T-helper 17 cell (primary cell): Measurements from ENCODE around the gene PTGES. TPM values are rescaled to one million over a fixed set of nuclear protein-coding genes. Genes with fewer than 3 reads are reported as not detected.

ENCODE experiments used
- ATAC-seq: fragments of 150-1000 bp; cut with Tn5 transposase; 2 replicates; pipeline ENCODE4 v1.10.0; 2021; ENCODE audit warnings: mild to moderate bottlenecking, moderate library complexity
- DNase-seq, 3 donors: peaks; one replicate each; pipeline versions ENCODE4 v3.0.0 to v3.0.0-alpha.2; 2020 to 2021
- H3K9me3 ChIP-seq: one replicate; pipeline ENCODE4 v1.7.0; 2013; ENCODE audit warnings: low read length, mild to moderate bottlenecking; ENCODE audit not compliant: control insufficient read depth, poor library complexity, severe bottlenecking
- H3K27ac Mint-ChIP-seq: one replicate; pipeline ENCODE4 v1.8.0; 2022; ENCODE audit warnings: mild to moderate bottlenecking, moderate library complexity, mixed read lengths
- H3K27me3 Mint-ChIP-seq: one replicate; pipeline ENCODE4 v1.8.0; 2022; ENCODE audit warnings: mixed read lengths
- H3K36me3 Mint-ChIP-seq: one replicate; pipeline ENCODE4 v1.8.0; 2022; ENCODE audit warnings: low read depth, mixed read lengths
- H3K4me1 Mint-ChIP-seq: one replicate; pipeline ENCODE4 v1.8.0; 2022; ENCODE audit warnings: mild to moderate bottlenecking, mixed read lengths
- H3K4me3 Mint-ChIP-seq: one replicate; pipeline ENCODE4 v1.8.0; 2022; ENCODE audit warnings: mild to moderate bottlenecking, moderate library complexity, mixed read lengths
- total RNA-seq, 4 donors: library from RNA in 2 of 4; stranded (reverse) in 2 of 4; gene quantifications; one replicate each; pipeline ENCODE4 v1.2.3 and lab custom pipeline; 2022 to 2026

PTGES gene
- total RNA-seq, 2 donors from 2014 or later = 0.15 TPM; not detected in 1

DNA sequence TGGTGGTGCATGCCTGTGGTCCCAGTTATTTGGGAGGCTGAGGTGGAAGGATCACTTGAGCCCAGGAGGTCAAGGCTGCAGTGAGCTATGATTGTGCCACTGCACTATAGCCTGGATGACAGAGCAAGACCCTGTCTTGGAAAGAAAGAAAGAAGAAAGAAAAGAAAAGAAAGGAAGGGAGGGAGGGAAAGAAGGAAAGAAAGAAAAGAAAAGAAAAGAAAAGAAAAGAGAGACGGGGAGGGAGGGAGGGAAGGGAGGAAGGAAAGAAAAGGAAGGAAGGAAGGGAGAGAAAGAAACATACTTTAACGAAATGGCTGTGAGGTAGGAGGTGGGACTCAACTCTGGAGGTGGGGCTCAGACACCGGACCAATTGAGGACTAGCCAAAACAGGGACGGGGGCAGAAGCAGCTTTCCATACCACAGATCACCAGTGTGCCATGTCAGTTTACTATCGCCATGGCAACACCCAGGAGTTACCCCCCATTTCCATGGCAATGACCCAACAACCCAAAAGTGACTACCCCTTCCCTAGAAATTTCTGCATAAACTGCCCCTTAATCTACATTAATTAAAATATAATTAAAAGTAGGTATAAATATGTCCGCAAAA is 21.3 kb downstream of the PTGES start:
- no peaks in the 10 kb centered on the region for H3K36me3 Mint-ChIP-seq
- H3K27me3 Mint-ChIP-seq = peaks cover 9% of the 10 kb centered on the region
- peaks cover 5% of the 10 kb centered on the region for H3K4me1 Mint-ChIP-seq
- no peaks in the 10 kb centered on the region for H3K9me3 ChIP-seq
- no peak overlapping the region for H3K27ac Mint-ChIP-seq
- DNase-seq (no peak), ATAC-seq (no peak)
- no peak overlapping the region for H3K4me3 Mint-ChIP-seq

DNA sequence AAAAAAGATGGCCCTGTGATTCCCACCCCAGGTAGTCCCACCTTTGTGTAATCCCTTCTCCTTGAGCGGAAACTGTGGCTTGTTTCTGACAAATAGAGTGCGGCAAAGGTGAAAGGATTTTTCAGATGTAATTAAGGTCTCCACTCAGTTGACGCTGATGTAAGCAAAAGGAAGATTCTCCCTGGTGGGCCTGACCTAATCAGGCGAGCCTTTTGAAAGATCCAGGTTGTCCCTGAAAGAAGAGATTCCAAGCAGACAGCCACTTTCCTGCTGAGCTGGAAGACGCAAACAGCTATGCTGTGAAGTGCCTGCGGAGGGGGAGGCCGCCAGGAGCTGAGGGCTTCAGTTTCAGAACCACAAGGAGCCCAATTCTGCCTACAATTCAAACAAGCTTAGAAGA is 24.1 kb downstream of the PTGES start:
- H3K4me1 Mint-ChIP-seq = peaks cover 5% of the 10 kb centered on the region
- no peak for DNase-seq
- peaks cover 3% of the 10 kb centered on the region for H3K36me3 Mint-ChIP-seq
- no peak for ATAC-seq
- peaks cover 4% of the 10 kb centered on the region for H3K27me3 Mint-ChIP-seq
- no peak overlapping the region for H3K4me3 Mint-ChIP-seq
- H3K9me3 ChIP-seq = no peaks in the 10 kb centered on the region
- H3K27ac Mint-ChIP-seq = no peak overlapping the region

DNA sequence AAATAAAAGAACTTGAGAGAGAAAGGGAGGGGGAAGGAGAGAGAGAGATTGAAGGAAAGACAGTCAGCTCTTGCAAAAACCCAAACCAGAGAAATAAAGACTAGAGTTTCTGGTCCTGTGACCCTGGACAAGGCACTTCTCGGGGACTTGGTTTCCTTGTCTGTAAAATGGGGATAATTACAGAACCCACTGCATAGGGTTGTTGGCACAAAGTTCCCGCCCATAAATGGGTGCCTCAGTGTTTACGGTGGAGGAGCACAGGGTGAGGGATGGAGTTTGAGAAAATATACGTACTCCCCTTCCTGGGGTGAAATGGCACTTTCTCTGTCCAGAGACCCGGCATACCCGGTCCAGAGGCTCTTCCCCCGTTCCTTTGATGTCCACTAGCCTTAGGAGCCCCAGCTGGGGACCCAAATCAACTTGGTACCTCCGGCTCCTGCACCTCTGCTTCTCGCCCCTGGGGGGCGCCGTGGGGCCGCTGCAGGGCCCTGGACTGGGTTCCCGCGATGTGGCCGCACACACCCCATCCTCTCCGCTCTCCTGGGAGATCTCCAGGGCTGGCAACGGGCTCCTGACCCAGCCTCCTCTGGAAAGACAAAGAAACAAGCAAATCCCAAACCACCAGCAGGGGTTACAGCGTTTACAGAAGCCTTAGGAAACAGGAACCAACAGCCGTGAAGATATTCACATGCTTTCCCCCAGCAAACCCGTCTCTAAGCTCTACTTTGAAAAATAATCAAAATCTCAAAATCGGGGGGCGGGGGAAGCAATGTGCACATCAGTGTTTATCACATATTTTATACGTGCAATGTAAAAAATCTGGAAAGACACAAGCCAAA is 26.3 kb downstream of the PTGES start:
- Mint-ChIP-seq H3K27ac (no peak overlapping the region), H3K4me1 (peaks cover 5% of the 10 kb centered on the region), H3K36me3 (peaks cover 3% of the 10 kb centered on the region), H3K27me3 (peaks cover 4% of the 10 kb centered on the region), H3K4me3 (peak overlapping the region; percentile 21)
- peak; percentile 92 for ATAC-seq
- no peaks in the 10 kb centered on the region for H3K9me3 ChIP-seq
- peak; percentile 41 to 55 (median 46) for DNase-seq

DNA sequence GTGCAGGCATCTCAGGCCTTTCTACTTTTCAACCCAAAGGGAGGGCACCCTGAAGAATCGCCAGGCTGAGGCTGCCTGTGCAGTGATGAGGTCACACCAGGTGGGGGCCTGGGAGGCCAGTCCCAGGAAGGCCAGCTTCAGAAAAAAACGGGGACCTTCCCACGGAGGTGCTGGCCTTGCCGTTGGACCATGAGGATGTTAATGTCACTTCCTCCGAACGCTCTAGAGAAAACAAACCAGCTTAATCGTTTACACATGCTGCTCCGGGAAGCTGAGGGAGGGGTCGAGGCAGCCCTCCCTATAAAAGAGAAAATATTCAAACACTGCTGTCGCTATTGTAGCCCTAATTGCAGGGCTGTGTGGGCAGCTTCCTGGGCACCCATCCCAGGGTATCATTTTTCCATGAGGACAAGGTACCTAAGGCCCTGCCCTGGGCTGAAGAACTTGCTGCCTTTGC is 27.0 kb downstream of the PTGES start:
- peaks cover 3% of the 10 kb centered on the region for H3K36me3 Mint-ChIP-seq
- H3K4me3 Mint-ChIP-seq = no peak overlapping the region
- no peak for ATAC-seq
- H3K4me1 Mint-ChIP-seq = peaks cover 2% of the 10 kb centered on the region
- DNase-seq = no peak
- peaks cover 4% of the 10 kb centered on the region for H3K27me3 Mint-ChIP-seq
- H3K9me3 ChIP-seq = no peaks in the 10 kb centered on the region
- H3K27ac Mint-ChIP-seq = no peak overlapping the region

DNA sequence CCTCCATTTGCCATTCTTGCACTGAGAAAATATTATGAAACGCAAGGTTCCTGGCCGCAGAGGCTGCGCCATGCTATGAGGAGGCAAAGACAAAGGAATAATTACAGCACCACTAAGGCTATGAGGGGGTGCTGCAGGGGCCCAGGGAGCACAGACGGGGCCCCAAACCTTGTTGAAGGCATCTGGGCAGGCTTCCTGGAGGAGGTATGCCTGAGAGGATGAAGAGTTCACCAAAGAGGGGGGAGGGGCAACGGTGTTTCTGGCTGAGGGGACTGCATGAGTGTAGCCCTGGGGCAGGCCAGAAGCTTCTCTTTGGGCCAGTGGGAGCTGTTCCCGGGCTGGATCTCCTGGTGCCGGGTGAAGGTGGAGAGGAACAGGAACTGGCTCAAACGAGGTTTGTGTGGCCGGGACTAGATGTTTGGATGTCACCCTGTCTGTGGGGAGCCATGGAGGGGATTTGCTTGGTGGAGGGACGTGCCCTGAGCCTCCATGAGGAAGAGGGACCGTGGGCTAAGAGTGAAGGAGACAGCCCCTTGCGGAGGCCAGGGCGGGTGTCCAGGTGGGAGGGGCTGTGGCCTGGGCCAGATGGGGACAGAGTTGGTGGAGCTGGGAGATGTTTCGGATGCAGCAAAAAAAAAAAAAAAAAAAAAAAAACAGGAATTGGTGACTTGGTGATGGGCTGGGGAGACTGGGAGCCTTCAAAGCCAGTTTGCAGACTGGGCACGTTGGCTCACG is 28.2 kb downstream of the PTGES start:
- DNase-seq = no peak
- no peak overlapping the region for H3K27ac Mint-ChIP-seq
- H3K36me3 Mint-ChIP-seq = peaks cover 3% of the 10 kb centered on the region
- H3K4me3 Mint-ChIP-seq = peak overlapping the region; percentile 70
- H3K27me3 Mint-ChIP-seq = peaks cover 13% of the 10 kb centered on the region
- H3K4me1 Mint-ChIP-seq = peaks cover 2% of the 10 kb centered on the region
- no peaks in the 10 kb centered on the region for H3K9me3 ChIP-seq
- ATAC-seq = no peak

DNA sequence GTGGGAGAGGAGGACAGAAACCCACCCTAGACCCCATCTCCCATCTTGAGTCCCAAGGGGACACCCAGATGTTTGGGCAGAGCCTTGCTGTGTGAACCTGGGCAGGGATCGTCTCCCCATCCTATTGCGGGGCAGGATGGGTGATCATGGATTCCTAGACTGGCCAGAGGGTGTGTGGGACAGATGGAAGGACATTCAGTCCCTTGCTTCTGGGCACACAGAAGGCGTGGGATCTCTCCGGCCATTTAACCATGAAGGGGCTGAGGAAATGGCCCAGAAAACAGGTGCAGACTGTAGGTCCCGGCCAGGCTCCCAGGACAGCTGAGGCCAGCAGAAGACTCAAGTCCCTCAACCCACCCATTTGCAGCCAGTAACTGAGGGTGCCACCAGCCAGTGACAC is 29.9 kb downstream of the PTGES start:
- Mint-ChIP-seq H3K4me3 (no peak overlapping the region), H3K27ac (no peak overlapping the region), H3K27me3 (peaks cover 13% of the 10 kb centered on the region), H3K36me3 (peaks cover 3% of the 10 kb centered on the region), H3K4me1 (peaks cover 2% of the 10 kb centered on the region)
- DNase-seq (no peak), ATAC-seq (no peak)
- H3K9me3 ChIP-seq = no peaks in the 10 kb centered on the region

DNA sequence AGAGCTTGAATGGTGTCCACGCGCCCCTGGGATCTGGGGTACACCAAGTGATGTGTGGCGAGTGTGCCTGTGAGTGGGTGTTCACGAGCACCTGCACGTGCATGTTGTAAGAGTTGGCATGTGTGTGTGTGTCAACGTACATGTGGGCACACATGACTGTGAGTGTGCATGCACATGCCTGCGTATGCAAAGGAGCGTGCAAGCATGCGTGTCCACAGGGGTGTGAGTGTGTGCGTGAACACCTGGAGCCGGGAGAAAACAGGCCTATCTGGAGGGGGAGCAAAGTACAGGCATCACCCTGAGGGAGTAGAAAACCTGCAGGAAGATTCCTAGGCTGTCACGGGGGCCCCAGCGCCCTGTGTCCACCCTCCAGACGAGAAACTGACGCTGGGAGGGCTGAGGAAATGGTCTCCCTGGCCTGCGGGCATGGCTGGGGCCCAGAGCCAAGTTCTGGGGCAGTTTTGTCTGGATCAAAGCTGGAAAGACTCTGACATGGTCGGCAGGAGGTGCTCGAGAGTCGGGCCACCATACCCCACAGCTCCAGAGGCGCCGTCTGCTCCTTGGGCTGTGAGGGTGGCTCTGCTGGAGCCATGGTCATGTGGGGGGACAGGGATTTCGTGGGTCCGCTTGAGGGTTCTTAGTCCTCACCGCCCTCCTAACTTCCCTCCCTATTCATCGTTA is 31.8 kb downstream of the PTGES start:
- DNase-seq = no peak
- Mint-ChIP-seq H3K36me3 (peaks cover 3% of the 10 kb centered on the region), H3K4me1 (no peaks in the 10 kb centered on the region), H3K4me3 (no peak overlapping the region), H3K27me3 (peaks cover 13% of the 10 kb centered on the region), H3K27ac (no peak overlapping the region)
- ATAC-seq = no peak
- H3K9me3 ChIP-seq = no peaks in the 10 kb centered on the region

DNA sequence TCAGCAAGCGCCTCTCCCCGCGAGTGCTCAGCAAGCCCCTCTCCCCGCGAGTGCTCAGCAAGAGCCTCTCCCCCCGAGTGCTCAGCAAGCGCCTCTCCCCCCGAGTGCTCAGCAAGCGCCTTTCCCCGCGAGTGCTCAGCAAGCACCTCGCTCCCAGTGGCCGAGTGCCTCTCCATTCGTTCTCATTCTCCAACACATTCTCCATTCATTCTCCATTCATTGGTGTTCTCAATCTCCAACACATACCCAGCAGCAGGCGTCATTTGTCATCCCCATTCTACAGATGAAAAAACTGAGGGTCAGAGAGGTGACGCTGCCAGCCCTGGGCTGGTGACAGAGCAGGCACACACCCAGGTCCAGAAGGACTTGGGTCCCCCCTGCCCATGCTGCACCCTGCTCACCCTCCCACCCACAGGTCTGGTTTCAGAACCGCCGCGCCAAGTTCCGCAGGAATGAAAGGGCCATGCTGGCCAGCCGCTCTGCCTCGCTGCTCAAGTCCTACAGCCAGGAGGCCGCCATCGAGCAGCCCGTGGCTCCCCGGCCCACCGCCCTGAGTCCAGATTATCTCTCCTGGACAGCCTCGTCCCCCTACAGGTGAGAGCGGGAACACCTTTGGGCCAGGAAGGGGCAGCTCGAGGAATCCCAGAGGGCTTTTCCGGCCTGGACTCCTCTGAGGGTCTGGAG is 32.5 kb downstream of the PTGES start:
- Mint-ChIP-seq H3K27me3 (peaks cover 13% of the 10 kb centered on the region), H3K4me1 (no peaks in the 10 kb centered on the region), H3K27ac (no peak overlapping the region), H3K4me3 (no peak overlapping the region), H3K36me3 (peaks cover 5% of the 10 kb centered on the region)
- DNase-seq = no peak
- no peak for ATAC-seq
- no peaks in the 10 kb centered on the region for H3K9me3 ChIP-seq

DNA sequence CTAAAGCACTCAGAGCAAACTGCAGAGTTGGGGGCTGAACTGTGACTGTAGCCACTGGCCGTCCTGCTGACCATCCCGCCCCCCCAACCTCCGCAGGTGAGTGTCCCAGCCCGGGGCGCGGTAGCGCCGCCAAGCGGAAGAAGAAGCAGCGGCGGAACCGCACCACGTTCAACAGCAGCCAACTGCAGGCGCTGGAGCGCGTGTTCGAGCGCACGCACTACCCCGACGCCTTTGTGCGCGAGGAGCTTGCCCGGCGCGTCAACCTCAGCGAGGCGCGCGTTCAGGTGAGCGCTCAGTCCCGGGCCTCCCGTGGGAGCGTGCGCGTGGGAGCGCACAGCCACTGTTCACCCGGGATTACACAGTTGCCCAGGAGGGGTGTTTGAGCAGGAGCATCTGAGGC is 33.7 kb downstream of the PTGES start:
- peaks cover 2% of the 10 kb centered on the region for H3K36me3 Mint-ChIP-seq
- H3K4me3 Mint-ChIP-seq = no peak overlapping the region
- H3K27me3 Mint-ChIP-seq = peaks cover 13% of the 10 kb centered on the region
- no peak overlapping the region for H3K27ac Mint-ChIP-seq
- H3K4me1 Mint-ChIP-seq = no peaks in the 10 kb centered on the region
- no peaks in the 10 kb centered on the region for H3K9me3 ChIP-seq
- ATAC-seq = no peak
- no peak for DNase-seq

DNA sequence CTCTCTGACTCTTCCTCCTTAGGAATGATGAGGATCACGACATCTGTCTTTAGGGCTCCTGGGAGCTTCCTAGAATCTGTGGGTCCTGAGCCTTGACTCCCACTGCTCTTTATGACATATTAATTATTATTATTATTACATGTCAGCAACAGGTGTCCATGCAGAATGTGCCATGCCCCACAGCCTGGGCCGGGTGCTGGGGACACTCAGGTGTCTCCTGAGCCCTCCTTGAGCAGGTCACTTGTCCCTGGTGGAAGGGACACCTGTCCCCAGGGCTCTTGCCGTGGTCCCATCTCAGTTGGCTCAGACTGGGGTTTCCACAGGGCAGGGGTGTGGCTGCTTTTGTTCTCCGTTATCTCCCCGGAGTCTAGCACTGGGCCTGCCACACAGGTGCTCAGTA is 34.2 kb downstream of the PTGES start:
- Mint-ChIP-seq H3K4me1 (no peaks in the 10 kb centered on the region), H3K27me3 (peaks cover 13% of the 10 kb centered on the region)

DNA sequence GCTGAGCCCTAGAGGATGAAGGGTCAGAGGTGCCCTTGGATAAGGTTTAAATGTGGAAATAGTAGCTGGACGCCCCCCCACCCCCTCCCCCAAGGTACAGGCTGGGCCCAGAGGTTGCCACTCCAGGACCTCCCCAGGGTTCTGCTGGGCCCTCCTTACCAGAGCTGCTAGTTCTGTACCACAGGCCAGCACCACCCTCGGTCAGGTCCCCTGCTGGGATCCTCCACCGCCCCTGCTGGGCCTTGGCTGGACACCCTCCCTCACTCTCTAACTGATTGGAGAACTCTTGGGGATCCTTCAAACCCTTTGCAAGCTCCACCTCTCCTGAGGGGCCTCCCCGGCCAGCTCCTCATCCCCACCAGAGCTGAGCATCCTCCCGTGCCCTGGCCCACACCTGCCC is 34.9 kb downstream of the PTGES start:
- H3K36me3 Mint-ChIP-seq = peaks cover 2% of the 10 kb centered on the region
- H3K27me3 Mint-ChIP-seq = peaks cover 13% of the 10 kb centered on the region
- no peak overlapping the region for H3K27ac Mint-ChIP-seq
- ATAC-seq = no peak
- no peak for DNase-seq
- H3K9me3 ChIP-seq = no peaks in the 10 kb centered on the region
- no peak overlapping the region for H3K4me3 Mint-ChIP-seq
- peaks cover 3% of the 10 kb centered on the region for H3K4me1 Mint-ChIP-seq

More for the DNA sequence above, 34.2 kb downstream of the PTGES start:
- no peak for DNase-seq
- no peaks in the 10 kb centered on the region for H3K9me3 ChIP-seq
- Mint-ChIP-seq H3K27ac (no peak overlapping the region), H3K36me3 (peaks cover 2% of the 10 kb centered on the region), H3K4me3 (no peak overlapping the region)
- ATAC-seq = no peak

DNA sequence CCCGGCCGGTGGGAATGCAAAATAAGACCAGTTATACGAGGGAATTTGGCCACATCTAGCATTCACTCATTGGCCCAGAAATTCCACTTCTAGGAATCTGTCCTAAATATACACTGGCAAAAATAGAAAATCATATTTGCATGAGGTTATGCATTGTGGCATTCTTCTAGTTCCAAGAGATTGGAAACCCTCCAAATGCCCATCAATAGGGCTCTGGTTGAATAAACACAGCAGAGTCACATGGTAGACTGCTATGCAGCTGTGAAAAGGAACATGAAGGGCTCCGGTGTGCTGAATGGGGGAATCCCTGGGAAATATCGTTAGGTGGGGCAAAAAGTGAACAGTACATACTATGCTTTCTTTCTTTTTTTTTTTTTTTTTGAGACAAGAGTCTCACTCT is 36.8 kb downstream of the PTGES start:
- no peak overlapping the region for H3K27ac Mint-ChIP-seq
- H3K36me3 Mint-ChIP-seq = peaks cover 2% of the 10 kb centered on the region
- H3K9me3 ChIP-seq = no peaks in the 10 kb centered on the region
- H3K4me1 Mint-ChIP-seq = peaks cover 8% of the 10 kb centered on the region
- ATAC-seq = no peak
- no peak overlapping the region for H3K4me3 Mint-ChIP-seq
- no peak for DNase-seq
- peaks cover 12% of the 10 kb centered on the region for H3K27me3 Mint-ChIP-seq
